GM21423 (cell line): ENCODE data around the gene PRR35.

ENCODE experiments used
- ATAC-seq: cut with Tn5 transposase; IDR thresholded peaks from one replicate; pipeline ENCODE4 v1.9.1; 2021; ENCODE audit warnings: mild to moderate bottlenecking, moderate library complexity; ENCODE audit not compliant: unreplicated experiment

PRR35 gene

GRCh38 chr16:578232-578869, 18.2 kb downstream of the PRR35 start:
- no peak for ATAC-seq

- ATAC-seq, result peak; percentile 47
These were observed 18.7 kb downstream of the PRR35 start for GRCh38 chr16:578870-579405.

GRCh38 chr16:580141-580945, 20.1 kb downstream of the PRR35 start:
- no peak for ATAC-seq

- no peak for ATAC-seq
These were observed 20.8 kb downstream of the PRR35 start for GRCh38 chr16:580946-581498.

DNA sequence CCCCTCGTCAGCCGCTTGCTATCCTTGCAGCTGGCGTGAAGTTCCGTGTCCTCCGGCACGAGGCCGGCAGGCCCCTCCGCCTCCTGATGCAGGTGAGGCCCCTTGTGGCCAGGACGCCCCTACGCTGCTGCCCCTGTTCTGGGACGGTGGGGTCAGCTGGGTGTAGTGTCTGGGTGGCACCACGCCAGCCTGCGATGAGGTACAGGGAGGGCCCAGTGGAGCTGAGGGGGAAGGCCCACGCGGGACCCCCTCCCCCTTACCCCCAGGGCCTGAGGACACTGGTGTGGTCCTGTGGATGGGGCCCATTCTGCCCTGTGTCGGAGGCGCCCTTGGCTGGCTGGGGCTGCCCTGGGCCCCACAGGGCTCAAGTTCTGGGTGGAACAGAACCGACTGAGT, 22.0 kb downstream of the PRR35 start:
- no peak for ATAC-seq

GRCh38 chr16:582614-583331, 22.6 kb downstream of the PRR35 start:
- no peak for ATAC-seq

DNA sequence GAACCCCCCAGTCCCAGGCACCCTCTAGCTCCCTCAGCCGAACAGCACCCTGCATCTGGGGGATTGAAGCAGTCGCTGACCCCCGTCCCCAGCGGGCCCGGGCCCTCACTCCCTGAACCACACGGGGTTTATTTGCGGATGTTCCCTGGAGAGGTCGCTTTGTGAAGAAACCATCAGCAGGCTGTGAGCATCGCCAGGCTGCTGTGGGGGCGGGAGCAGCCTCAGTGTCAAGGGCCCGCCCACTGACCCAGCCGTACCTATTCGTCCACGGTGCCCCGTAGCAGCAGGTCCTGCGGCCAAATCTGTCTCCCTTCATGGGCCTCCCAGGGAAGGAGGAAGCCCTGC, 23.2 kb downstream of the PRR35 start:
- no peak for ATAC-seq

- no peak for ATAC-seq
These were observed 23.8 kb downstream of the PRR35 start for GRCh38 chr16:583815-584591.

DNA sequence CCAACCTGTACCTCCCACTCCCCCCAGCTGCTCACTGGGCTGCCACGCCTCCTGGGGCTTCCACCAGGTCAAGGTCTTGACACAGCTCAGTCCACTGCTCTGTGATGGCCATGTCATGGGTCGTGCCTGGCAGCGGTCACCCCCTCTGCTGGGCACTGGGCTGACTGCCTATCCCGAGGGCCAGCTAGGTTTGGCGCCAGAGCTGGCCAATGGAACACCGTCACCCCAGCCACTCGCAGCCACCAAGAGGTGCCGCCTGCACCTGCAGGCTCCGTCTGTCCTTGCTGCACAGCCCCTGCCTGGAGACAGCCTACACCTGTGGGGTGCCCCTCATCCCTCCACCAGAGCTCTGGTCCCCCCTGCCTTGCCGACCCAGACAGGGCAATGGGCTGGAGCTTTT, 25.2 kb downstream of the PRR35 start:
- no peak for ATAC-seq

GRCh38 chr16:586047-586644, 26.0 kb downstream of the PRR35 start:
- ATAC-seq, result no peak

DNA sequence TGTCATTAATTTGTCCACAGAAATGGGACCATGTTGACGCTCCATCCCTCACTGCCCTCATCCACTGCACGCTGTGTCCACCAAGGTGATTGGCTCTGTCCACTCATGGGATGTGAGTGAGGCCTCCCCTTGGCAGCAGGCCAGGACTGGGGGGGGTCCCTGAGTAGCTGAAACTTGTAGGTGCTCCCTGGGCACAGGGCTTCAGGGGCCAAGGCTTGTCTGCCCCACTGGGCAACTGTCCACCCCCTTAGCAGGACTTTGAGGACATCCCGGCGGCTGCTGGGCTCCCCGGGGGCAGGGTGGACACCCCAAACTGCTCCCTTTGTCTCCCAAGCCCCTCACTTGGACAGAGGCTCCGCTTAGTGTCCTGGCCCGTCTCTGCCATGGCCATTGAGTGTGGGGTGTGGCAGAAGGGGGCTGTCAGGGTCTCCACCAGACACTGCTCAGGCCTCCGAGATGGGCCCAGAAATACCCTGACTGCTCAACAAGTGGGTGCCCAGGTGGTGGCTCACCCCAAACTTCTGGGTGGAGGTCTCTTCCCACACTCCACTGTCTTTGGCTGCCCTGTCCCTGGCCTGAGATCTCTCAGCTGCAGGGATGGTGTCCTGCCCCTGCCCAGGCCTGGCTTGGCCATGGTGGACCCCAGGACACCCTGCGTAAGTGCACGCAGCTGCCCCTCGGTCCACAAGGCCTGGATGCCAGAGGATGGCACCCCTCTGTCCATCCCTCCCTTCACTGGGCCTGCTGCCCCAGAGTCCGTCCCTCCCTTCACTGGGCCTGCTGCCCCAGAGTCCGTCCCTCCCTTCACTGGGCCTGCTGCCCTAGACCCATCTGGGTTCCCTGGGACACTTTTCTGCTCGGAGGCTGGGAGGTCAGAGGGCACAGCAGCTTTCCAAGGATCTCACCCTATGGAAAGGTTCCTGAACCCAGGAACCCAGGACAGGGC, 26.7 kb downstream of the PRR35 start:
- no peak for ATAC-seq

DNA sequence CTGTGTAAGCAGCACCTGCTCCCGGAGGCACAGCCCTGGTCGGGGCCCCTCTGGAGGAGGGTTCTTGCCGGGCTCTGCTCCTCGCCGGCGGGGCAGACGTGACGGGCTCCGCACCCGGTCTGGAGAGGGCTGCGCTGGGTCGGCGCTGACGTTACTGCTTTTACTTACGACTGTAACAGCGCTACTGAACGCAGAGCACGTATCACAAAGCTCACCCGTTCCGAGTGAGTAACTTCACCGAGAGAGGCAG, 28.4 kb downstream of the PRR35 start:
- ATAC-seq, result peak; percentile 4

DNA sequence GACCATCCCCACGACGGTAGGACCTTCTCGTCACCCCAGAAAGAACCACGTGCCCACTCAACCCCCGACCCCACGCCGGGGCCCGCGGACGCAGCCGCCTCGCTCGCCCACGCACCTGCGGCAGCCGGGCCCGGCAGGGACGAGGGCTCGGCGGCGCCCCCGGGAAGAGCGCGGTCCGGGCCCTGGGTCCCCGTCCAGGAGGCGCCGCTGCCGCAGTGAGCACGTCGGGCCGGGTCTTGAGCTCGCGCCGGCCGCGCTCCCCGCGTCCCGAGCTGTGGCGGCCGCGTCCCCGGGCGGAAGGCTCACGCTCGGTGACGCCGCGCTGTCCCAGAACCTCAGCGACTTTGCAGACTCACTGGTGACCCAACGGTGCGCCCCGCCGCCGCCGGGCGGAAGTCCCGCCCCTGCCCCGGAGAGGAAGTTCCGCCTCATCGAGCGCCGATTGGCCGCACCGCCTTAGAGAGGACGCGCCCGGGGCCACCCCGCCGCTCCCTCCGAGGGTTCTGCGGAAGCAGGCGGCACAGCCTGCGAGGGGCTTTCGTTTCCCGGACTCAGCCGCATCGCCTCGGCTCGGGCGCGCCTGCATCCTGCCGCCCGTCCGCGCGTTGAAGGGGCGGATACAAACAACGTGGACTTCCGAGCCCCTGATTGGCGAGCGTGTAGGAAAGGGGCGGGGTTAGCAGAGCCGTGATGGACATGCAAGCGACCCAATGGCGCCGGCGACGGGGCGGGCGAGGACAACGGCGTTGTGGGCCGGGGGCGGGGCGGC, 28.9 kb downstream of the PRR35 start:
- ATAC-seq, result peak; percentile 67

GRCh38 chr16:589658-590187, 29.5 kb downstream of the PRR35 start, which contains the start of gene RAB40C:
TSS of gene RAB40C (plus strand) at chr16:590066. CDS start at chr16:590292, 226 bp downstream.
- peak; percentile 75 for ATAC-seq

GRCh38 chr16:590188-590814, 30.1 kb downstream of the PRR35 start:
- ATAC-seq, result no peak

- ATAC-seq, result no peak
These were observed 30.6 kb downstream of the PRR35 start for GRCh38 chr16:590815-591200.

- no peak for ATAC-seq
These were observed 31.0 kb downstream of the PRR35 start for GRCh38 chr16:591231-591630.
